ENCODE measurements around the gene SUGP1. TPM values are rescaled to one million over a fixed set of nuclear protein-coding genes. Genes with fewer than 3 reads are reported as not detected.

Gene SUGP1
- total and polyA plus RNA-seq, 2 of the 13 experiments (the other 11 are each of a cell fraction or from before 2014, with no cell fraction given), result 21.6 to 25.9 TPM

DNA sequence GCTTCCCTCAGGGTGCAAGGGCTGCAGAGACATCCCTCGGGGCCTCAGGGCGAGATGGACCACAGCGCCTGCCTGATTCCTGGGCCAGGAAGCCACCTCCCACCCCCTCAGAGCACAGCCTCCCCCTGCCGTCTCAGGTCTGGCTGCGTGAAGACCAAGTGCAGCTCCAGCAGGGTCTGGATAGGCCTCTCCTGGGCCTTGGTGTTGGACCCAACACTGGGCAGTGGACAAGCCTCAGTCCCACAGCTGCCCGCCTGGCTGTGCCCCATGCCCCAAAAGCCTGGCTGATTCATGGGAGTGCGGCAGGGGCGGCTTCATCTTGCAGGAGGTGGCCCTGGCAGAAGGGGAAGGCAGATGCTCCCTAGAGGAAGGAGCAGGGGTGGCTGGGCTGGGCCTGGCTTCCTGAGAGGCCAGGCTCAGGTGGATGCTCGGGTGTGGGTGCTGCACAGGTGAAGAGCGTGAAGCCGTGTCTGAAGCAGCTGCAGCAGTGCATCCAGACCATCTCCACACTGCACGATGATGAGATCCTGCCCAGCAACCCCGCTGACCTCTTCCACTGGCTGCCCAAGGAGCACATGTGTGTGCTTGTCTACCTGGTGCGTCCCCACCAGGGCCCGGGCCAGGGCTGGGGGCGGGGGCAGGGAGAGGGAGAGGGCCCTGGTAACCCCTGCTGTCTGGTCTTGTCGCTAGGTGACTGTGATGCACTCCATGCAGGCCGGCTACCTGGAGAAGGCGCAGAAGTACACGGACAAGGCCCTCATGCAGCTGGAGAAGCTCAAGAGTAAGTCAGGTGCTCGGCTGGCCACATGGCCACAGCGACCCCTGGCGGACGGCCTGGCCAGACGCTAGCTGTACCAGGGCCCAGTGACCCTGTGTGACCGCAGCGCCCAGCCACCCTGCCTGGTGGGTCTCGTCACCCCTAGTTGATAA, 22.0 kb upstream of the SUGP1 start (continued):
- TF ChIP-seq, protein P1, sequence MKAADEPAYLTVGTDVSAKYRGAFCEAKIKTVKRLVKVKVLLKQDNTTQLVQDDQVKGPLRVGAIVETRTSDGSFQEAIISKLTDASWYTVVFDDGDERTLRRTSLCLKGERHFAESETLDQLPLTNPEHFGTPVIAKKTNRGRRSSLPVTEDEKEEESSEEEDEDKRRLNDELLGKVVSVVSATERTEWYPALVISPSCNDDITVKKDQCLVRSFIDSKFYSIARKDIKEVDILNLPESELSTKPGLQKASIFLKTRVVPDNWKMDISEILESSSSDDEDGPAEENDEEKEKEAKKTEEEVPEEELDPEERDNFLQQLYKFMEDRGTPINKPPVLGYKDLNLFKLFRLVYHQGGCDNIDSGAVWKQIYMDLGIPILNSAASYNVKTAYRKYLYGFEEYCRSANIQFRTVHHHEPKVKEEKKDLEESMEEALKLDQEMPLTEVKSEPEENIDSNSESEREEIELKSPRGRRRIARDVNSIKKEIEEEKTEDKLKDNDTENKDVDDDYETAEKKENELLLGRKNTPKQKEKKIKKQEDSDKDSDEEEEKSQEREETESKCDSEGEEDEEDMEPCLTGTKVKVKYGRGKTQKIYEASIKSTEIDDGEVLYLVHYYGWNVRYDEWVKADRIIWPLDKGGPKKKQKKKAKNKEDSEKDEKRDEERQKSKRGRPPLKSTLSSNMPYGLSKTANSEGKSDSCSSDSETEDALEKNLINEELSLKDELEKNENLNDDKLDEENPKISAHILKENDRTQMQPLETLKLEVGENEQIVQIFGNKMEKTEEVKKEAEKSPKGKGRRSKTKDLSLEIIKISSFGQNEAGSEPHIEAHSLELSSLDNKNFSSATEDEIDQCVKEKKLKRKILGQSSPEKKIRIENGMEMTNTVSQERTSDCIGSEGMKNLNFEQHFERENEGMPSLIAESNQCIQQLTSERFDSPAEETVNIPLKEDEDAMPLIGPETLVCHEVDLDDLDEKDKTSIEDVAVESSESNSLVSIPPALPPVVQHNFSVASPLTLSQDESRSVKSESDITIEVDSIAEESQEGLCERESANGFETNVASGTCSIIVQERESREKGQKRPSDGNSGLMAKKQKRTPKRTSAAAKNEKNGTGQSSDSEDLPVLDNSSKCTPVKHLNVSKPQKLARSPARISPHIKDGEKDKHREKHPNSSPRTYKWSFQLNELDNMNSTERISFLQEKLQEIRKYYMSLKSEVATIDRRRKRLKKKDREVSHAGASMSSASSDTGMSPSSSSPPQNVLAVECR (CRISPR knock-in tag; IDR thresholded peaks at IDR 0.05; ENCODE audit: borderline replicate concordance), result peak; percentile 48; the same call in 1 of the 2 replicates
- 0 out of 2 replicates have a peak, but pooled peaks have one; percentile 37 for TF ChIP-seq ZNF124 (CRISPR knock-in tag; IDR thresholded peaks at IDR 0.05)
- TF ChIP-seq ZNF331 (CRISPR knock-in tag; IDR thresholded peaks at IDR 0.05), result peak; percentile 41; the same call in 1 of the 2 replicates
- TF ChIP-seq ZBTB20 (CRISPR knock-in tag; IDR thresholded peaks at IDR 0.05; ENCODE audit: borderline replicate concordance, low read depth), result no peak
- no peak for TF ChIP-seq ZNF256 (CRISPR knock-in tag; conservative IDR thresholded peaks at IDR 0.05)
- peak; percentile 56 for TF ChIP-seq PTBP1 (IDR thresholded peaks at IDR 0.05; ENCODE audit: low read depth, low read length, poor library complexity, severe bottlenecking)
- TF ChIP-seq, protein P2, sequence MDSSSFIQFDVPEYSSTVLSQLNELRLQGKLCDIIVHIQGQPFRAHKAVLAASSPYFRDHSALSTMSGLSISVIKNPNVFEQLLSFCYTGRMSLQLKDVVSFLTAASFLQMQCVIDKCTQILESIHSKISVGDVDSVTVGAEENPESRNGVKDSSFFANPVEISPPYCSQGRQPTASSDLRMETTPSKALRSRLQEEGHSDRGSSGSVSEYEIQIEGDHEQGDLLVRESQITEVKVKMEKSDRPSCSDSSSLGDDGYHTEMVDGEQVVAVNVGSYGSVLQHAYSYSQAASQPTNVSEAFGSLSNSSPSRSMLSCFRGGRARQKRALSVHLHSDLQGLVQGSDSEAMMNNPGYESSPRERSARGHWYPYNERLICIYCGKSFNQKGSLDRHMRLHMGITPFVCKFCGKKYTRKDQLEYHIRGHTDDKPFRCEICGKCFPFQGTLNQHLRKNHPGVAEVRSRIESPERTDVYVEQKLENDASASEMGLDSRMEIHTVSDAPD (CRISPR knock-in tag; IDR thresholded peaks at IDR 0.05), result no peak
- peak; percentile 40; the same call in 1 of the 2 replicates for TF ChIP-seq ZNF501 (CRISPR knock-in tag; IDR thresholded peaks at IDR 0.05)
- 0 out of 2 replicates have a peak, but pooled peaks have one; percentile 17 for TF ChIP-seq FOSL2 (CRISPR knock-in tag; IDR thresholded peaks at IDR 0.05)
- peak; percentile 60; the same call in 1 of the 2 replicates for TF ChIP-seq MYC (CRISPR knock-in tag; IDR thresholded peaks at IDR 0.05; ENCODE audit: borderline replicate concordance)
- no peak for TF ChIP-seq ADNP (CRISPR knock-in tag; IDR thresholded peaks at IDR 0.05)
- TF ChIP-seq, protein P3, sequence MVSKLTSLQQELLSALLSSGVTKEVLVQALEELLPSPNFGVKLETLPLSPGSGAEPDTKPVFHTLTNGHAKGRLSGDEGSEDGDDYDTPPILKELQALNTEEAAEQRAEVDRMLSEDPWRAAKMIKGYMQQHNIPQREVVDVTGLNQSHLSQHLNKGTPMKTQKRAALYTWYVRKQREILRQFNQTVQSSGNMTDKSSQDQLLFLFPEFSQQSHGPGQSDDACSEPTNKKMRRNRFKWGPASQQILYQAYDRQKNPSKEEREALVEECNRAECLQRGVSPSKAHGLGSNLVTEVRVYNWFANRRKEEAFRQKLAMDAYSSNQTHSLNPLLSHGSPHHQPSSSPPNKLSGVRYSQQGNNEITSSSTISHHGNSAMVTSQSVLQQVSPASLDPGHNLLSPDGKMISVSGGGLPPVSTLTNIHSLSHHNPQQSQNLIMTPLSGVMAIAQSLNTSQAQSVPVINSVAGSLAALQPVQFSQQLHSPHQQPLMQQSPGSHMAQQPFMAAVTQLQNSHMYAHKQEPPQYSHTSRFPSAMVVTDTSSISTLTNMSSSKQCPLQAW (CRISPR knock-in tag; IDR thresholded peaks at IDR 0.05), result peak; percentile 38; the same call in 1 of the 2 replicates
- no peak for TF ChIP-seq ZFP1 (CRISPR knock-in tag; IDR thresholded peaks at IDR 0.05)
- 0 out of 3 replicates have a peak, but pooled peaks have one; percentile 15 for TF ChIP-seq MXI1 (IDR thresholded peaks at IDR 0.05; ENCODE audit: borderline replicate concordance, low read depth, low read length)
- 0 out of 2 replicates have a peak, but pooled peaks have one; percentile 20 for TF ChIP-seq SALL2 (CRISPR knock-in tag; IDR thresholded peaks at IDR 0.05)
- TF ChIP-seq DNMT1 (CRISPR knock-in tag; IDR thresholded peaks at IDR 0.05), result 0 out of 2 replicates have a peak, but pooled peaks have one; percentile 77
- TF ChIP-seq AGO1 (IDR thresholded peaks at IDR 0.05; ENCODE audit: low read depth, low read length, poor library complexity, severe bottlenecking), result peak; percentile 32
- peak; percentile 84 for TF ChIP-seq STAG1 (CRISPR knock-in tag; IDR thresholded peaks at IDR 0.05)
- no peak for TF ChIP-seq ZNF543 (CRISPR knock-in tag; IDR thresholded peaks at IDR 0.05)
- 0 out of 2 replicates have a peak, but pooled peaks have one; percentile 27 for TF ChIP-seq RXRB (CRISPR knock-in tag; IDR thresholded peaks at IDR 0.05; ENCODE audit: borderline replicate concordance)
- TF ChIP-seq YY1 (IDR thresholded peaks at IDR 0.05; ENCODE audit: insufficient read depth, insufficient replicate concordance, low read depth, low read length), result peak; percentile 18
- TF ChIP-seq SIX1 (CRISPR knock-in tag; IDR thresholded peaks at IDR 0.05; ENCODE audit: borderline replicate concordance), result no peak
